ENCODE measurements around the gene MYL10. TPM values are rescaled to one million over a fixed set of nuclear protein-coding genes. Genes with fewer than 3 reads are reported as not detected.
"Not testable (repeated sequence)": the region's sequence is repeated elsewhere in the genome, so short reads cannot be mapped to it uniquely, and the experiment has no call there.

MYL10 gene
- total RNA-seq, 1 donor from 2014 or later, result not detected

GRCh38 chr7:101659706-101660105, 30.6 kb upstream of the MYL10 start:
- H3K27ac Mint-ChIP-seq (ENCODE audit: unreplicated experiment), result no peak overlapping the region
- no peak for DNase-seq (ENCODE audit: extremely low spot score, unreplicated experiment)
- H3K9me3 Mint-ChIP-seq (ENCODE audit: unreplicated experiment), result no peaks in the 10 kb centered on the region

GRCh38 chr7:101657171-101657570, 28.1 kb upstream of the MYL10 start:
- no peak overlapping the region for H3K27ac Mint-ChIP-seq (ENCODE audit: unreplicated experiment)
- no peak overlapping the region for H3K4me3 Mint-ChIP-seq (ENCODE audit: unreplicated experiment)
- H3K9me3 Mint-ChIP-seq (ENCODE audit: unreplicated experiment), result no peaks in the 10 kb centered on the region
- no peak for DNase-seq (ENCODE audit: extremely low spot score, unreplicated experiment)
- TF ChIP-seq, protein P1, sequence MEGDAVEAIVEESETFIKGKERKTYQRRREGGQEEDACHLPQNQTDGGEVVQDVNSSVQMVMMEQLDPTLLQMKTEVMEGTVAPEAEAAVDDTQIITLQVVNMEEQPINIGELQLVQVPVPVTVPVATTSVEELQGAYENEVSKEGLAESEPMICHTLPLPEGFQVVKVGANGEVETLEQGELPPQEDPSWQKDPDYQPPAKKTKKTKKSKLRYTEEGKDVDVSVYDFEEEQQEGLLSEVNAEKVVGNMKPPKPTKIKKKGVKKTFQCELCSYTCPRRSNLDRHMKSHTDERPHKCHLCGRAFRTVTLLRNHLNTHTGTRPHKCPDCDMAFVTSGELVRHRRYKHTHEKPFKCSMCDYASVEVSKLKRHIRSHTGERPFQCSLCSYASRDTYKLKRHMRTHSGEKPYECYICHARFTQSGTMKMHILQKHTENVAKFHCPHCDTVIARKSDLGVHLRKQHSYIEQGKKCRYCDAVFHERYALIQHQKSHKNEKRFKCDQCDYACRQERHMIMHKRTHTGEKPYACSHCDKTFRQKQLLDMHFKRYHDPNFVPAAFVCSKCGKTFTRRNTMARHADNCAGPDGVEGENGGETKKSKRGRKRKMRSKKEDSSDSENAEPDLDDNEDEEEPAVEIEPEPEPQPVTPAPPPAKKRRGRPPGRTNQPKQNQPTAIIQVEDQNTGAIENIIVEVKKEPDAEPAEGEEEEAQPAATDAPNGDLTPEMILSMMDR (IDR thresholded peaks at IDR 0.05), result no peak
- peaks cover 37% of the 10 kb centered on the region for H3K27me3 Mint-ChIP-seq (ENCODE audit: unreplicated experiment)
- H3K36me3 Mint-ChIP-seq (ENCODE audit: unreplicated experiment), result no peaks in the 10 kb centered on the region
- no peaks in the 10 kb centered on the region for H3K4me1 Mint-ChIP-seq (ENCODE audit: unreplicated experiment)

More at GRCh38 chr7:101659706-101660105, 30.6 kb upstream of the MYL10 start:
- Mint-ChIP-seq H3K4me3 (ENCODE audit: unreplicated experiment) (no peak overlapping the region), H3K27me3 (ENCODE audit: unreplicated experiment) (peaks cover 36% of the 10 kb centered on the region), H3K36me3 (ENCODE audit: unreplicated experiment) (no peaks in the 10 kb centered on the region), H3K4me1 (ENCODE audit: unreplicated experiment) (peaks cover 2% of the 10 kb centered on the region)
- TF ChIP-seq, protein P1 (IDR thresholded peaks at IDR 0.05), result no peak

DNA sequence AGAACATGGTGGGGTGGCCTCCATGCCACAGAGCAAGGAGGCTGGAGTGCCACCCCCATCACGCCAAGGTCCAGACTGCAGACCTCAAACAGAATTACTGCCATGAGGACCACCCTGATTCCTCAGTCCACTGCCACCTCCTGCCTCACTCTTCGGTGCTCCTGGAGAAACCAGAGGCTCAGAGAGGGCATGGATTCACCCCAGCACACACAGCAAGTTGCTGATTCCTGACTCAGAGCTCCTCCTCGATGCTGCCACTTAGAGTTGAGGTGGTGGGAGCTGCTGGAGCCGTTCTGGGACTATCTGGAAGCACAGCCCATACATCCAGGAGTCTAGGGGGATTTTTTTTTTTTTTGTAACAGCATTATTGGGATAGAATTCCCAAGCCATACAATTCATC, 22.0 kb upstream of the MYL10 start:
- Mint-ChIP-seq H3K36me3 (ENCODE audit: unreplicated experiment) (no peaks in the 10 kb centered on the region), H3K4me3 (ENCODE audit: unreplicated experiment) (no peak overlapping the region), H3K9me3 (ENCODE audit: unreplicated experiment) (no peaks in the 10 kb centered on the region), H3K27ac (ENCODE audit: unreplicated experiment) (no peak overlapping the region), H3K27me3 (ENCODE audit: unreplicated experiment) (peaks cover 9% of the 10 kb centered on the region), H3K4me1 (ENCODE audit: unreplicated experiment) (peaks cover 12% of the 10 kb centered on the region)
- TF ChIP-seq, protein P1 (IDR thresholded peaks at IDR 0.05), result no peak
- DNase-seq (ENCODE audit: extremely low spot score, unreplicated experiment), result no peak

DNA sequence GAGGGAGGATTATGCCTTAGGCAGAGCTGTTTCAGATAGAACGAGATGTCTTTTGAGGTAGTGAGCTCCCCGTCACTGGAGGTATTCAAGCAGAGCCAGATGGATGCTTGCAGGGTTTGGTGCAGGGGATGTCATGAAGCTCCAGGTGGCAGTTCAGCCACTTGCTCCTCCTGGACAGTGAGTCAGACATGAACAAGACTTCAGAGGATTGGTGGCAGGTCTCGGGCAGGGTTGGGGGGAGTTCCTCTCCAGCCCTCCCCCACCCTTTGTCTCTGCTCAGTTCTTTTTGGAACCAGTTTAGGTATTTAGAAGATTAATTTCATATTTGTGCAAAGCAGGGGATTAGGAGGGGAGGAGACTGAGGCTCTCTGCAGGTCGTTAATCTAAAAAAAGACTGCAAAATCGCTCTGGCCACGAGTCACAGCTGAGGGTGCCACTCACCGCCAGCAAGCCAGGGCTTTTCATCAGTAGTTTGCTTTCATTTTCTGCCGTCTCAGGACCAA, 21.5 kb upstream of the MYL10 start:
- Mint-ChIP-seq H3K4me3 (ENCODE audit: unreplicated experiment) (no peak overlapping the region), H3K36me3 (ENCODE audit: unreplicated experiment) (no peaks in the 10 kb centered on the region), H3K27ac (ENCODE audit: unreplicated experiment) (no peak overlapping the region), H3K9me3 (ENCODE audit: unreplicated experiment) (no peaks in the 10 kb centered on the region), H3K4me1 (ENCODE audit: unreplicated experiment) (peaks cover 12% of the 10 kb centered on the region), H3K27me3 (ENCODE audit: unreplicated experiment) (peaks cover 9% of the 10 kb centered on the region)
- DNase-seq (ENCODE audit: extremely low spot score, unreplicated experiment), result no peak
- TF ChIP-seq, protein P1 (IDR thresholded peaks at IDR 0.05), result no peak

- H3K36me3 Mint-ChIP-seq (ENCODE audit: unreplicated experiment); H3K9me3 Mint-ChIP-seq (ENCODE audit: unreplicated experiment); H3K27me3 Mint-ChIP-seq (ENCODE audit: unreplicated experiment); DNase-seq (ENCODE audit: extremely low spot score, unreplicated experiment); H3K27ac Mint-ChIP-seq (ENCODE audit: unreplicated experiment); H3K4me3 Mint-ChIP-seq (ENCODE audit: unreplicated experiment): not testable (repeated sequence)
- H3K4me1 Mint-ChIP-seq (ENCODE audit: unreplicated experiment), result peaks cover 16% of the 10 kb centered on the region
These were observed 18.8 kb upstream of the MYL10 start for GRCh38 chr7:101647876-101648275.

GRCh38 chr7:101645951-101646350, 16.9 kb upstream of the MYL10 start:
- H3K27me3 Mint-ChIP-seq (ENCODE audit: unreplicated experiment), result no peaks in the 10 kb centered on the region
- H3K27ac Mint-ChIP-seq (ENCODE audit: unreplicated experiment), result no peak overlapping the region
- TF ChIP-seq, protein P1 (IDR thresholded peaks at IDR 0.05), result no peak
- peaks cover 16% of the 10 kb centered on the region for H3K4me1 Mint-ChIP-seq (ENCODE audit: unreplicated experiment)
- H3K36me3 Mint-ChIP-seq (ENCODE audit: unreplicated experiment), result no peaks in the 10 kb centered on the region
- H3K4me3 Mint-ChIP-seq (ENCODE audit: unreplicated experiment), result no peak overlapping the region
- H3K9me3 Mint-ChIP-seq (ENCODE audit: unreplicated experiment), result no peaks in the 10 kb centered on the region
- no peak for DNase-seq (ENCODE audit: extremely low spot score, unreplicated experiment)
